ENCODE data around the gene ADGRF3.
"Not testable (repeated sequence)": the region's sequence is repeated elsewhere in the genome, so short reads cannot be mapped to it uniquely, and the experiment has no call there.

Gene ADGRF3

DNA sequence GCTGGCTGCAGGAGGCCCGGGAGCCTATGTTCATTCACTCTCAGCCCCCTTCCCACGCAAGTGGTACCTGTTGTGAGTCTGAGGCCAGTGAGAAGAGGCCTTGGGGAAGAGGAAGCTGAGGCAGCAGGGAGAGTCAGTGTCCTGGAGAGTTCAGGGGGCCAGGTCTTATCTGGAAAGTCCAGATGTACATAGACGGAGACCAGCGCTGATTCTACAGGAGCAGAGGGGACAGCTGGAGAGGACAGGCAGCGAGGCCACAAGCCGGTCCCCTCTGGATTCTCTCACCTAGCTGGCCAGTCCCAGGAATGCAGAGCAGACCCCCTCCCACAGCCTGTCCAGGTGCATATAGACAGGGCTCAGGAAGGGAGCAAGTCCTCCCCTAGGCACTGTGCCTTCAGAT, 29.7 kb downstream of the ADGRF3 start:
- DNase-seq (ENCODE audit: low read depth), result no peak

DNA sequence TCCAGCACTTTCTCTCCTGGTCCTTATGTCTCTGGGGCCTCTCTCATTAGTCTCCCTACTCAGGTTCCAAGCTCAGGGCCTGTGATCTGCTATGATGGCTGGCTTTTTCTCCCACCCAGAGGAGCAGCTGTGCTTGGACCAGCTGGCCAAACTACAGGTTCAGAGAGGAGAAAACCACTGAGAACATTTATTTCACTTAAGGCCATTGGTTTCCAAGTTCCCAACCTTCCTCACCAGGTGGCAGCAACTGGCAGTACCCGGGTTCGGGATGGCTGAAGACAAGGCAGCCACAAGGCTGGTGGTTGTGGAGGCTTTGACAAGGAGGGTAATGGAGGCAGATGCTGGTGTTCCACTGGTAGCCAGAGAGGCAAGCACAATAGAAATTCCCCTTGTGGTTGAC, 30.5 kb downstream of the ADGRF3 start:
- DNase-seq (ENCODE audit: low read depth), result no peak

DNA sequence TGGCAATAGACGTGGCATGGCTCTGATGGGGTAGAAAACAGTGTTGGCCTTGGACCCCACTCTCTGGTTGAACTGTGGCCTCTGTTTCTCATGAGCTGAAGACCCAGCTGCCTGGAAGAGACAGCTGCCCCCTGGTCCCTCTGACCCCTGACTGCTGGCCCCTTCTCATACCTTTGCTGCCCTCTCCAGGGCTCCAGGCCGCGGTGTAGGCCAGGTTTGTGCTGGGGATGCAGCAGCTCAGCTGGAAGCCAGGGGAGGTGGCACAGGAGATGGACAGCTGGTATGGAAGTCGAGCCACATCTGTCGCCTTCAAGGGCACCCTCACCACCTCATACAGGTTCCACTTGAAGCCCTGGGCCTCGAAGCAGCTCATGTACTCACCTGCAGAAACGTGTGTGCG, 32.3 kb downstream of the ADGRF3 start:
- DNase-seq (ENCODE audit: low read depth), result no peak

DNA sequence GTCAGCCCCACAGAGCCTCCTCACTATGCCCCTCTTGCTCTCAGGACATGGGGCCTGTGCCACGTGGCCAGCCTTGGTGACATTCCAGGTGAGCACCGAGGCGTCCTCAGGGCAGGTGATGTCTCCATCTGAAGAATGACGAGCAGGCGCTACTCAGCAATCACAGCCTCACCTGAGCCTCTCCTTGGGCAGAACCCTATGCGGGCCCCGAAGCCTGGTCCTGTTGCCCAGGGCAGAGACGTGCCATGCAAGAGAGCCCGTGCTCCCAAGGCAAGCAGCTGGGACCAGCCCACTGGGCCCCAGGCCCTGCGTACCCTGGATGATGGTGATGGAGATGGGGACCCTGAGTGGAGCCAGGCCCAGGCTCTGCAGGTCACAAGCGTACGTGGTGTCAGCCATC, 33.1 kb downstream of the ADGRF3 start:
- no peak for DNase-seq (ENCODE audit: low read depth)

DNA sequence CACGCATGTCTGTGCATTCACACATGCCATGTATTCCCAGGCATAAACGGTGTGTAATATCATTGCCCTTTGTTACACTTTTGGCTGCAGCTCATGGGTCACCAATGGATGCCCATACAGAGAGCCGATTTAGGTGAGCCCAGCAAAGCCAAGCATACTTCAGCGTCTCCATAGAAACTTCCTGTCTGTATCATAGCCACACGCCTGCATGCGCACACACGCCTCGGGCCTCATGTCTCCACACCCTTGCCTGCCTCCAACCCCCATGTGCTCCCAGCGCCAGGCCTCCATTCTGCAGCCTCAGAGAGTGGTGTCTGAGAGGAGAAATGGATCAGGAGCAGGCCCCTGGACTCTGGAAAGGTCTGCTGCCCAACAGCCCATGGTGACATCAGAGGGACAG, 34.1 kb downstream of the ADGRF3 start:
- no peak for DNase-seq (ENCODE audit: low read depth)

DNA sequence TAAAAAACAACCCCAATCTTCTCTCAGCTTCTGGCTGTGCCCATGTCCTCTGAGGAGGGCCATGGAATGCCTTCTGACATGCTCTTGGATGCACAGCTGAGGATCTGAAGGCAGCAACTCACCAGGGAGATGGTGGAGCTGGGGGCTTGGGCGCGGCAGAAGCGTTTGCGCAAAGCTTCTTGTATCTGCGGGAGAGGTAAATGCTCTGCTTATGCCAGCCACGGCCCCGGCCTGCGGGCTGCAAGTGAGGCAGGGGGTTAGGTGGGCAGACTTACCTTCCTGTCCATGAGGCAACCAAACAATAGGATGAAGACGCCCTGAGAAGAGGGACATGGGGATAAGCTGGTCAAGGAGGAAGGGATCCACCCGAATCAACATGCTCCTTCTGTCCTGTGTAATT, 36.7 kb downstream of the ADGRF3 start:
- DNase-seq (ENCODE audit: low read depth), result no peak

DNA sequence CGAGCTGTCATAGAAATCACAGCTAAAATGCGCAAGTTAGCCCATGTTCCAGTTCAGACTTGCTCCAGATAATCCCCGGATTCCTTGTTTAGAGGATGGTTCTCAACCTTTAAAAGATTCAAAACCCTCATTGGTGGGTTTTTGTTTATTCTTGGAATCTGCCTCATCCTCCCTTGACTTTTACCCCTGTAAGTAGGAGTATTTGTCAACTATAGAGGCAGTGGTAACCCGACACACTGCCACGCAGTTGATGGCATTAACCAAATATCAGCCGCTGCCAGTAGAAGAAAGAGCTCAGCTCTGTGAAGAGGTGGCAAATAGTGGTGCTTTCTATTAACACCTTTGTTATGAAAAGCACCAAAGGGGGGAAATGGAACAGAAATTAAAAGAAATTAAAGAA, 41.0 kb downstream of the ADGRF3 start:
- no peak for DNase-seq (ENCODE audit: low read depth)

DNA sequence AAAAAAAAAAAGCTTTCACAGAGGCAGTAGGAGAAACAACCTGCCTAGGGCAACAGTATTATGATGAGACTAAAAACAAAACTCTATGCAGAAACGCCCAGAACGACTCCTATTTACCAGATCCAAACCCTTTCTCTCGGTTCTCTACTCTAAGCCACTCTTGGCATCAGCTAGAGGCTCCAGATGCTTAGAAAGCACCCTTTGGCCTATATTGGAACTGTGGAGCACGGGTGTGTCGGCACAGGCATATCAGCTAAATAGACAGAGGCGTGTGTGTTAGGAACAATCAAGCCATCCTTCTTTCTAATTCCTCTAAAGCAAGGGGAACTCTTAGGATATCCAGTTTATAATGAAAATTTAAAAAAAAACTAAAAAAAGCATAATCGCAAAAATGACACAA, 41.5 kb downstream of the ADGRF3 start:
- not testable (repeated sequence) for DNase-seq (ENCODE audit: low read depth)

DNA sequence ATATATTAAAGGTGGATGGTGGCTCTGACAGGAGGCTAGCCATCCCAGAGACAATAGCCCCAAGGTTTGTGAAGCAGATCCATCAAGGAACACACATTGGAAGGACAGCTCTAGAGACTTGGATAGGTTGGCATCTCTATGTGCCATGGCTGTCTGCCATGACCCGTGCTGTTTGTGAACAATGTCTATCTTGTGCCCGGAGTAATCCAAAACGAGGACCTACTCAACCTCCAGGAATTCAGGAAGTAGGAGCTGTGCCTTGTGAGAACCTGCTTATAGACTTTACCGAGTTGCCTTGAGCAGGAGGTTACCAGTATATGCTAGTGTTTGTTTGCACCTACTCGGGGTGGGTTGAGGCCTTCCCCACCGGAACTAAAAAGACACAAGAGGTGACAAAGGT, 43.7 kb downstream of the ADGRF3 start:
- DNase-seq (ENCODE audit: low read depth), result no peak

DNA sequence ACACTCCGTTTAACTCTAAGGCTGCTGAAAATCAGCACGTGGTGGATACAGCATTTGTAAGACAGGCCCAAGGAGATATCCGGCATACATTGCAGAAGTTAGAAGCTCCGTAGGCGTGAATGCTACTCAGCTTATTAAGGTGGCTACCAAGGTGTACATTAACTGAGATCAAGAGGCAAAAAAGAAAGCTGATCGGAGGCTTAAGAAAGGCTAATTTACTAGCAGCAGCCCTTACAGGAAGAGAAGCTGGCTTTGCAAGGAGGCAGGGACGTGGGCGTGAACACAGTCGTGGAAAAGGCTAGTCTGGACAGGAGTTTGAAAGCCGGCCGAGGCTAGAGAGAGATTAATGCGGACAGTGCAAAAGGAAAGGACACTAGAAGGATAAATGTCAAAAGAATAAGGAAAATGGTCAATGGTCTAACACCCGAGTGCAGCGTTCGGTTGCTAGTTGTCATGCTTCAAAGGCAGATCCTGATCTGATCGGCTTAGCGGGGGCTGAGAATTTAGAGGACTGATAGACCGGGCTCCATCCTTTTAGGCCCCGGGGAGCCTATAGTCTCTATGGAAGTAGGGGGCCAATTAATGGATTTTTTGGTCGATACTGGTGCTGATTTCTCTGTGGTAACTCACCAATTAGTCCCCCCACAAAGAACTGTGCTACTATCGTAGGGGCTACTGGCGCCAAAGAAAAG, 46.2 kb downstream of the ADGRF3 start:
- DNase-seq (ENCODE audit: low read depth), result no peak

DNA sequence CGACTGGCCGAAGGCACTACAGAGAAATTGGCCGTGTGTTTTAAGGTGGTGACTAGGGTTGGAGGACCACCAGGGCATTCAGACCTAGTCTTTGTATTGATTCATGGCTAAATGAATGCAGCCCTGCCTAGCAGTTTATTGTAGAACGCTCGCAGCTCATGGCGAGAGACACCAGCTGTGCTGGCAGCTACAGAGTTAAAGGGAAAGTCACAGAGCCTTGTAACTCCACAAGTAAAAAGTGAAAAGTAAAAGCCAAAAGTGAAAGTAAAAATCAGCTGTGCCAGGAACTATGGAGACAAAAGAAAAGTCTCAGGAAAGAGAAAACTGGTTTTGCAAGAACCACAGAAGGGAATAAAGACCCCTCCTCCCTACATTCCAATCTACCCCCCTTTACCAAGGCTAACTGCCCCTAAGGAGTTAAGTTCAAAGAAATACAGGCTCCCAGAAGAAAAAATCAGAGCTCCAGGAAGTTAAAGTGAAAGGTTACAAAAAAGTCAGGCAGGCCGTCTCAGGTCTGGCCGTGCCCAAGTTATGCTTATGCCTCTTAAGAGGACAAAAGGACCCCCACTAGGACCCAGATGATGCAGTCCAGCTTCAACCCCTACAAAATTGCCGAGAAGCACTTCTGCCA, 47.0 kb downstream of the ADGRF3 start:
- DNase-seq (ENCODE audit: low read depth), result no peak

DNA sequence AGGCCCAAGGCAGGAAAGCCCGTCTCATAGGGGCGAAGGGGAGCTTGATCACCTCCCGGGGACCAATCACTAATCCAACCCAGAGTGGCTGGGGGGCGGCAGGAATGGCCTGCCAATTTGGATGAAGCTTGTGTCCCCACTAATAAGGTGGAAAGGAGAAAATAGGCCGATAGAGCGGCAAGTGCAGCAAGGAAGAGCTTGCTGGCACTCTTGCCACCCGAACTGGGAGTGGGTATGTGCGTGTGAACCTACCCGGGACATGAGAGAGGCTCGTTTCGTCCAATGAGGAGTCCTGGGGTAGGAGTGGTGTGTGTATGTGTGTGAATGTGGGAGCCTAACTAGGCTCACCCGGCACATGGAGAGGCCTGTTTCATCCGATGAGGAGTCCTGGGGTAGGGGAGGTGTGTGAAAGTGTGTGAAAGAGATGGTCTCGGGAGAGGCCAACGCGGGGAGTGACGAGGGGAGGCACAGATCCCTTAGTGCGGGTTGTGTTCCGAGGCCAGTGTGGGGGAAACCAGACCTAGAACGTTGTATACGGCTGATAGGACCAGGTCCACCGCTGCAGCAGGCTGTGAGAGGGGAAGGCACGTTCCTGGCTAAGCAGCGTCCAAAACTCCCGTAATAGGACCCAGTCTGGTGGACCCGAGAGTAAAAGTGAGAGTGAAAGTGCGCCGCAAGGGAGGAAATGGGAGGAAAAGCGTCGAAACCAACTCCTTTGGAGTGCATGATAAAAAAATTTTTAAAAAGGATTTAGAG, 47.8 kb downstream of the ADGRF3 start:
- no peak for DNase-seq (ENCODE audit: low read depth)

DNA sequence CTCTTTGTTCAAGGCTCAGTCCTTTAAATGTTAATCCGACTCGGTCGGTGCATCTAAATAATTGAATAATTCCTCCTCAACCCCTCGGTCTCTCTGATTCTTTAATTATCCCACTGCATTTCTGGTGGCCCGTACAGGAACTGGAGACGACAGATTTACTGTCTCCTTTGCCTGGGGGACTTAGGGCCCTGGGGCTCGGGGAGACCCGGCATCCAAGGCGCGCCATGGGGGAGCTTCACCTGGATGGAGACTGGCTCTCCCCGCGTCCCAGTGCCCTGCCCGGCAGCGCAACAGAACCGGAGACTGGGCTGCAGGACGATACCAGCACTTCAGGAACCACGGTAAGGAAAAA, 48.3 kb downstream of the ADGRF3 start:
- DNase-seq (ENCODE audit: low read depth), result no peak

DNA sequence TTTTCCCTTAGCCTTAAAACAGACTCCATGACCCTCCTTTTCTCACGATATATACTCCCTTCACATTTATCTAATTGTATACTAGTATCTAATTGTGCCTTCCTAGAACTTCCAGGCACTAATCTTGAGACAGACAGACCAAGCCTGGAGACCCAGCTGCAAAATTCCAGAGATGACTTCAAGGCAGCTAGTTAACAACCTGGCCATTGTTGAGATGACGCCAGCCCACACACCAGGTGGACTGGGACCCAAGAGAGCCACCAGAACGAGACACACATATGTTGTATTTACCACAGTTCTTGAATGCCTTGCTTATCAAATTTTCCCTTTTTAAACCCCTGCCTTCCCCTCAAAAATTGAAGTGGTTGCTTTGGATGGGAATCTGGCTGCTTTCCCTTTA, 49.5 kb downstream of the ADGRF3 start:
- no peak for DNase-seq (ENCODE audit: low read depth)

DNA sequence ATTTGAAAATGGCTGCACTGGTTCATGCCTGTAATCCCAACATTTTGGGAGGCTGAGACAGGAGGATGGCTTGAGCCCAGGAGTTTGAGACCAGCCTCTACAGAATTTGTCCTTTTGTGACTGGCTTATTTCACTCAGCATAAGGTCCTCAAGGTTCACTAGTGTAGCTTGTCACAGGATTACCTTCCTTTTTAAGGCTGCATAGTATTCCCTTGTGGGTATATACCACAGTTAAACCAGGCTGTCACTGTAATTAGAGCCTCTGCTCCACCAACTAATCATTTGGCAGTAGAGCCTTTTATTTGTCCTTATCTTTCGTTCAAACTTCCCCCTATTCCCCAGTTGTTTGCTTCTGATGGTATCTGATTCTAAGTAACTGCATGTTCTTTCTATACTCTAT, 51.1 kb downstream of the ADGRF3 start:
- DNase-seq (ENCODE audit: low read depth), result no peak

DNA sequence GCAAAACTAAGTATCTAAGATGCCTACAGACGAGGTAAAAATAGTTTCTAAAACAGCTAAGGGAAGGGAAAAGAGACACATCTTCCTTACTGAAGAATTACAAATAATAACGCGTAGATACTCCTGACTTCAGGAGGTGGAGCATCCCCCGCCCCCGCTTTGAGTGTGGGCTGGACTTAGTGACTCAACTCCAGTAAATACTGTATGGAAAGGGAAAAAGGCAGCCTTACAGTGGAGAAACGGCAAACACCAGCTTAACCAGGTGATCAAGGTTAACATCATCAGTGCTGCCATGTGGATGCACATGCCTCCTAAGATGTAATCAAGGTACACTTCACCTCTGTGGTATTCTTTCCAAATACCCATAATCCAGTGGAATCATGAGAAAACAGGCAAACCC, 53.9 kb downstream of the ADGRF3 start:
- no peak for DNase-seq (ENCODE audit: low read depth)

DNA sequence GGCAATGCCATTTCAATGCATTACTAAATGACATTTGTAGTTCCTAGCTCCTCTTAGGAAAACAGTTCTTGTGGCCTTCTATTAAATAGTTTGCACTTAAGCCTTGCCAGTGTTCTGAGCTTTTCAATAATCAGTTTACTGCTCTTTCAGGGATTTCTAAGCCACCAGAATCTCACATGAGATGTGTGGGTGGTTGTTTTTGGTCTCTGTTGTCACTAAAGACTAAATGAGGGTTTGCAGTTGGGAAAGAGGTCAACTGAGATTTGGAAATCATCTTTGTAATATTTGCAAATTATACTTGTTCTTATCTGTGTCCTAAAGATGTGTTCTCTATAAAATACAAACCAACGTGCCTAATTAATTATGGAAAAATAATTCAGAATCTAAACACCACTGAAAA, 56.6 kb downstream of the ADGRF3 start:
- DNase-seq (ENCODE audit: low read depth), result no peak

DNA sequence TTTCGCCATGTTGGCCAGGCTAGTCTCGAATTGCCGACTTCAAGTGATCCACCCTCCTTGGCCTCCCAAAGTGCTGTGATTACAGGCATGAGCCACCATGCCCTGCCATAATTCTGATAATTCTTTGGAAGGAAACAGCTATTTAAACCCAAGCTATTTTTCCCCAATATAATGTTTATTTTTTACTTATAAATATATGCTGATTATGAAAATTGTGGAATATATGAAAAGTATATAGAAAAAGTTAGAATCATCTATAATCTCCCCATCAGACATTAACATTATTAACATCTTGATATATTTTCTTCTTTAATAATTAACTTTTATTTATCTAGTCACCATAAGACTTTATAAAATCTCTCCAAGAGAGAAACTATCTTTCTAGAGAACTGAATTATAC, 60.7 kb downstream of the ADGRF3 start:
- no peak for DNase-seq (ENCODE audit: low read depth)

DNA sequence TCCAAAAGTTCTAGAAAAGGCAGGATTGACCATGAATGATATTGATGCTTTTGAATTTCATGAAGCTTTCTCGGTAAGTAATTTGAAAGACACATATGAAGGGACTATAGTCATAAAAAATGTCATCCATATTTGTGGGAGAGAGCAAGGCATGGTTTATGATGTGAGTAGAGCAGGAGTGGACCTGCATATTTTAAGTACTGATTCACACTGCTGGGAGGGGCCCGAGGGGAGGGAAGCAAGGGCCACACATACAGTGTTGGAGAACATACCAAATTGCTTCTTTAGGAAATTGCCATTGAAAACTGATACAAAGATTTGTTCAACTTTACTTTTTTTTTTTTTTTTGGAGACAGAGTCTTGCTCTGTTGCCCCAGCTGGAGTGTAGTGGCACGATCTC, 62.5 kb downstream of the ADGRF3 start:
- no peak for DNase-seq (ENCODE audit: low read depth)

DNA sequence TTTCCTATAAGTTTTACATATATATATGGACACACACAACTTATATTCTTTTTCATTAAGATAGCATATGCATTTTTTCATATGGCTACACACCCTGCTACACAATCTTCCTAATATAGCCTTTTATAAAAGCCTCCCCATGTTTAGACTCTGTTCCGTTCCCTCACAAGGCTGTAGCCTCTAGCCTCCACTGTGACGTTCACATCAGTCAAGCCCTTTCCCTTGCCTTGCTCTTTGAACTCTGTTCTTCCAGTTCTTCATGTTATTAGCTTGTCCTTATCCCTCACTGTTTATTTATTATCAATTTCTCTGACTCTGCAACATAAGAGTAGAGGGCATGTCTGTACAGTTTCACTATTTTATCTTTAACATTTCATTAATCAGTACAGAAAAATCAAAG, 63.0 kb downstream of the ADGRF3 start:
- no peak for DNase-seq (ENCODE audit: low read depth)

DNA sequence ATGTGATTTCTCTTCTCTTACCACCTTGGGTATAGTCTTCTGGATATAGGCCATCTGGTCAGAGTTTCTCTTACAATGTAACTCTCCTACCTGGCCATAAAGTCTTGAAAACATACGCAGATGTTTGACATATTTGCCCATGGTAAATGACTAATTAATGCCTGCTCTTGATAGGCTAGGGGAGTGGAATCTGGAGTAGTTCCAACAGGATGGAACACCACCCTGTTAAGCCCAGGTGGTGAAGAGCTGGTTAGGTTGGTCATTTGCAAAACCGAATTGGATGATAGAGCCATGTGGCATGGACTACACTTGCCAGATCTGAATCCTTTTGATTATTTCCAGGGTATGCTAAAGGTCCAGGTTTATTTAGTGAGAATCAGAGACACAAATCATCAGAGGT, 65.4 kb downstream of the ADGRF3 start:
- DNase-seq (ENCODE audit: low read depth), result no peak

DNA sequence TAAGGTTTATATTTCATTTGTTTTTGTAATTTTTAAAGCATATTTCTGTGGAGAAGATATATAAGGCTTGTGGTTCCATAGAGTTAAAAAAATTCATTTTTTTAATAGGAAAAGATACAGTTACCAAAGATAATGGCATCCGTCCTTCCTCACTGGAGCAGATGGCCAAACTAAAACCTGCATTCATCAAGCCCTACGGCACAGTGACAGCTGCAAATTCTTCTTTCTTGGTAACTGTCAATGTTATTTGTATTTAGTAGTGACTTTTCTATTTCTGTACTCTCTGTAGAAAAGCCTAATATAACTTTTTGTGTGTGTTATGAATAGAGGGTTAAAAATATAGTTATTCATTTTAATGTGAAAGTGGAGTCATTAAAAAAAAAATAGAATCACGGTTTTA, 66.7 kb downstream of the ADGRF3 start:
- no peak for DNase-seq (ENCODE audit: low read depth)

DNA sequence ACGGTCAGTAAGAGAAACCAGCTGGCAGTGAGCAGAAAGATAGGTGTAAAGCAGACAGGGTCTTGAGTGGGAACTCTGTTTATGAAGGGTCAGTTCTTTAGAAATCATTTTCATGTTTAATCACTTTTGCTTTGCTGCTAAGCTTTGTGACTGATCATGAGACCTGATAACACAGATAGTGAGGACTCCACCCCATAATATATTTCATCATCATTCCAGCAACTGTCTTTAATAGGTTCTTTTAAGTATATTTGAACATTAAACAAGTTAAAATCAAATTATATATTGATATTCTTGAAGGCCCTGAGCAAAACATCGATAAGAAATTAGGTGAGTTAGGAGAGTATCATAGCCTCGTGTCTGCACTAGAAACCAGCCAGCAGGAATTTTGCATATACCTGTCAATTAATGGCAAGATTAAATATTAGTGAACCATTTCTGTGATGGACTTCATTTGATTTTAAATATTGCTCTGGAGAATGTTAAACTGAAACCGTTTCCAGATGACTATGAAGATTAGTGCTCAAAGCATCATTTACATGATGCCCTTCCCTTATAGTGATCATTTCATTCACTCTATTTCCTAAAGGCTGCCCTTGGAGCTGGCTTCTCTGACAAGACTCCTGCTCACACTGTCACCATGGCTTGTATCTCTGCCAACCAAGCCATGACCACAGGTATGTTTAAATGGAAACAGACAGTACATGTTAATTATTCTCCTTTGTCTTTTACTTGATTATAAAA, 69.9 kb downstream of the ADGRF3 start:
- no peak for DNase-seq (ENCODE audit: low read depth)
